Measurements from ENCODE around the gene MYO18A.

DNA sequence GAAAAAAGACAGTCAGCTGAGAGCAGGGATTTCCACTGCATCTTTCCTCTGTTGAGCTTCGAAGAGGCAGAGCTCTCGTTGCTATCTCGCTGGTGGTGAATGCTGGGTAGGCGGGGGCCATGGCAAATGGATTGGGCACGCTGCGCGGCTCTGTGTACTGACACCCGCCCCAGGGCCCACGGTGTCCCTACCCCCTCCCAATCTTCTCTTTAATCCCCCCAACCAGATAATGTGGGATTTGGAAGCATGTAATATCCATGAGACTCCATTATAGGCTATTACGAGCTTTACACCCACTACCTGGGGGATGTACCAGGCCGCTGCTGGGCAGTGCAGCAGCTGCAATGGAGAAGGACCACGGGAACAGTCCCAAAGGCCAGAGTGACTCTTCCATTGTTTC lies 129.0 kb downstream of the MYO18A start:
- TF ChIP-seq, protein P1, sequence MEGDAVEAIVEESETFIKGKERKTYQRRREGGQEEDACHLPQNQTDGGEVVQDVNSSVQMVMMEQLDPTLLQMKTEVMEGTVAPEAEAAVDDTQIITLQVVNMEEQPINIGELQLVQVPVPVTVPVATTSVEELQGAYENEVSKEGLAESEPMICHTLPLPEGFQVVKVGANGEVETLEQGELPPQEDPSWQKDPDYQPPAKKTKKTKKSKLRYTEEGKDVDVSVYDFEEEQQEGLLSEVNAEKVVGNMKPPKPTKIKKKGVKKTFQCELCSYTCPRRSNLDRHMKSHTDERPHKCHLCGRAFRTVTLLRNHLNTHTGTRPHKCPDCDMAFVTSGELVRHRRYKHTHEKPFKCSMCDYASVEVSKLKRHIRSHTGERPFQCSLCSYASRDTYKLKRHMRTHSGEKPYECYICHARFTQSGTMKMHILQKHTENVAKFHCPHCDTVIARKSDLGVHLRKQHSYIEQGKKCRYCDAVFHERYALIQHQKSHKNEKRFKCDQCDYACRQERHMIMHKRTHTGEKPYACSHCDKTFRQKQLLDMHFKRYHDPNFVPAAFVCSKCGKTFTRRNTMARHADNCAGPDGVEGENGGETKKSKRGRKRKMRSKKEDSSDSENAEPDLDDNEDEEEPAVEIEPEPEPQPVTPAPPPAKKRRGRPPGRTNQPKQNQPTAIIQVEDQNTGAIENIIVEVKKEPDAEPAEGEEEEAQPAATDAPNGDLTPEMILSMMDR (IDR thresholded peaks at IDR 0.05; ENCODE audit: insufficient read depth, low read depth, low read length), result no peak
- no peak for TF ChIP-seq EZH2 (IDR thresholded peaks at IDR 0.05; ENCODE audit: insufficient read depth, low read length)
